Activated CD4-positive, alpha-beta T cell treated with anti-CD3 and anti-CD28 coated beads, Interleukin-2, Interleukin-4, amounts not matched to agents 100 ng/mL and 50 ng/mL, durations not matched to agents 16 hours and 8 hours (primary cell): ENCODE measurements around the gene ATP2A2.
"Not testable (repeated sequence)": the region's sequence is repeated elsewhere in the genome, so short reads cannot be mapped to it uniquely, and the experiment has no call there.

Experiments used
- DNase-seq: peaks from one replicate; pipeline ENCODE4 v3.0.0-alpha.2; 2020; ENCODE audit warnings: low spot score

Gene ATP2A2

DNA sequence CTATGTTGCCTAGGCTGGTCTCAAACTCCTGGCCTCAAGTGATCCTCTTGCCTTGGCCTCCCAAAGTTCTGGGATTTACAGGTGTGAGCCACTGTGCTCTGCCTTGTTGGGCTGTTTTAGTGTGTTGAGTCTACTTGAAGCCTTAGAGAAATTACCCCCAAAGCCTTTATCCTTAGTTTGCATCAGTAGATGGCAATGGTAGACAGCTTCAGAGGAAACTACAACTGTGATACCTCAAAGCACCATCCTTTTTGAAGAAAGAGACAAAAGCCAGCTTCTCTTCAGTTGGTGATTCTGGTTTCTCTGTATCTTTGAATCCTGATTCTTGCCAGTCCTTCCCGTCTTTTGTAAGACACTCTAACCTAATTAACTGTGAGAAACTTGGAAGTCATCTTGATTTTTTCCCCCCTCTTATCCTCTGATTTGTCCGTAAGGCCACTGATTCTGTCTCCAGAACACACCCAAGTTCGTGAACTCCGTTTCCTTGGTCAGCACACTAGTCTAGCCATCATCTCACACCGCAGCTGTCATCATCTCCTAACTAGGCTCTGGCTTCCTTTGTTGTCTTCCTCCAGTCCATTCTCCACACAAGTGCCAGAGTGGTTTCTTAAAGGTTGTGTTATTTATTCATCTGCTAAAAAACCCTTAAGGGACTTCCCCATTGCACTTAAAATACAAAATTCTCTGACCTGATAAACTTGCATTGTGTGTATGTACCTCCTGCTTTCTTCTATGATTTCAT lies 20.2 kb downstream of the ATP2A2 start:
- DNase-seq, result no peak

GRCh38 chr12:110304061-110304551 lies 23.1 kb downstream of the ATP2A2 start:
- DNase-seq, result no peak

DNA sequence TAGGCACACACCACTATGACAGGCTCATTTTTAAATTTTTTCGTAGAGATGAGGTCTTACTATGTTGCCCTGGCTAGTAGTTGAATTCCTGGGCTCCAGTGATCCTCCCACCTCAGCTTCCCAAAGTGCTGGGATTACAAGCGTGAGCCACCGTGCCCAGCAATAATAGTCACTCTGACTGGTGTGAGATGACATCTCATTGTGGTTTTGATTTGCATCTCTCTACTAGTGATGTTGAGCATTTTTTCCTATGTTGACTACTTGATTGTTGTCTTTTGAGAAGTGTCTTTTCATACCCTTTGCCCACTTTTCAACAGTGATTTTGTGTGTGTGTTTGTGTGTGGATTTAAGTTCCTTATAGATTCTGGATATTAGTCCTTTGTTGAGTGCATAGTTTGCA lies 26.3 kb downstream of the ATP2A2 start:
- peak; percentile 39 for DNase-seq

- DNase-seq, result no peak
Observed at GRCh38 chr12:110310763-110311162, 29.7 kb downstream of the ATP2A2 start.

DNA sequence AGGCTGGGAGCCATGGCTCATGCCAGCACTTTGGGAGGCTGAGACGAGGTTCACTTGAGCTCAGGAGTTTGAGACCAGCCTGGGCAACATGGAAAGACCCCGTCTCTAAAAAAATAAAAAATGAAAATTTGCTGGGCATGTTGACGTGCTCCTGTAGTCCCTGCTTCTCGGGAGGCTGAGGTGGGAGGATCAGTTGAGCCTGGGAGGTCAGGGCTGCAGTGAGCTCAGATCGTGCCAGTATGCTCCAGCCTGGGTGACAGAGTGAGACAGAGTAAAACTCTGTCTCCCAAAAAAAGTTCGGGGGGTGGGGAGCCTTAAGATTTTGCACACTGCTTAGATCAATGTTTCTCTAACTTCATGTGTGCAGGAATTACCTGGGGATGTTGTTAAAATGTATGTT lies 30.9 kb downstream of the ATP2A2 start:
- no peak for DNase-seq

GRCh38 chr12:110312581-110313360 lies 31.7 kb downstream of the ATP2A2 start:
- DNase-seq, result peak; percentile 62

- DNase-seq, result peak; percentile 68
Observed at GRCh38 chr12:110314308-110314707, 33.3 kb downstream of the ATP2A2 start.

DNA sequence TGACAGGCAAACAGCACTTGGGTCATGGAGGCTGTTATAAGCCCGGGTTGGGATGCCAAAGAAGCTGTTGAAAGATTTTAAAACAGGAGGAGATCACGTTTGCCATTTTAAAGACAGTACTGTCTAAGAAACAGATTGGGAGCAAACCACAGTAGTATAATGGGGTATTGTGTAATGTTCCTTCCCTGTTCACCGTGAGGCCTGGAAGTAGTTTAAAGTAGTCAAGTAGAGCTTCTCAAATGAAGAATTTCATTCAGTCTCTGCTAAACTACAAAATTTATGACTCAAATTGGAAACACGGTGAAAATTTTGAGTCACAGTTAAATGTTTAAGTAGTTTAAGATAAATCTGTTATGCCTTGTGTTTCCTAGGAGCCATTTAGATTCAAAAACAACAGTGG lies 35.8 kb downstream of the ATP2A2 start:
- DNase-seq, result peak; percentile 72

- DNase-seq, result no peak
Observed at GRCh38 chr12:110317911-110318310, 36.9 kb downstream of the ATP2A2 start.

DNA sequence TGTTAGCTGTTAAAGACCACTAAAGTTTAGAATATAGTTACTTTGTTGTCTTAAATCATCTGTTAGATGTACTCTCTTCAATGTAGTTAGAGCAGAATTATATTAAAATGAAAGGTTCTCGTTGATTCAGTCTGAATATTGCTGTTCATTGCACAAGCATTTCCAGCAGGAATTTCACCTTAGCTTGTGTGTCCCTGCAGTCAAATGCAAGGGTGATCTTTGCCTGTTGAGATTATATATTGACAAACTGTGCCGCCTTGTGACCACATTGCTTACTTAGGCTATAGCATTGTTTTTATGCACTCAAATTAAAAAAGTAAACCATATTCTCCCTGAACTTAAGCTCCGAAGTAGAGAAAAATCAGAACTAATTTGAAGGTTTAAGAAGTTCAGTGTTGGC lies 39.5 kb downstream of the ATP2A2 start:
- no peak for DNase-seq

- no peak for DNase-seq
Observed at GRCh38 chr12:110329710-110330109, 48.7 kb downstream of the ATP2A2 start.

- DNase-seq, result no peak
Observed at GRCh38 chr12:110330124-110330523, 49.1 kb downstream of the ATP2A2 start.

GRCh38 chr12:110330544-110330943 lies 49.5 kb downstream of the ATP2A2 start:
- no peak for DNase-seq

GRCh38 chr12:110333201-110333600 lies 52.2 kb downstream of the ATP2A2 start:
- DNase-seq, result no peak

DNA sequence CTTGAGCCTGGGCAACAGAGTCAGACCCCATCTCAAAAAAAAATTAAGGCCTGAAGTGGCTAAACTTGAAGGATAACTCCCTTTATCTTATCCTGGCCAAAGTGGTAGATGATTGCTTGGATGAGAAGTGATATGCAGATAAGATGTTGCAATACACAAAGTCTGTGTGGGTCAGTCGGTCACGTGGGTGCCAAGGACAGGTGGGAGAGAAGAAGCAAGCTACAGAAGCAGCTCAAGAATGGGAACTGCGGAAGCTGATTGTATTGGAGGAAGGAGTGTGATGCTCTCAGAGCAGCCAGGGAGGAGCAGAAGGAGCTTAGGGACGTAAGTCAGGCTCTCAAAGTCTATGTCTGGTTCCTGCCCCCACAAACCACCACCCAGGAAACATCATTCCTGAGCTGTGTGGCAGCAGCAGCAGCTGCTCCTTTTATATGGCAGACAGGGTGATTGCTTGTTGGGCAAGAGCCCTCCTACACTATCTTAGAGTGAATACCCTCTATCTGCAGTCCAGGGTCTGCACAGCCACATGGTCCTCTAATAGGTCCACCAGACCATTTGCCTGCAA lies 54.5 kb downstream of the ATP2A2 start:
- DNase-seq, result no peak

- DNase-seq, result no peak
Observed at GRCh38 chr12:110337912-110338710, 57.1 kb downstream of the ATP2A2 start.

GRCh38 chr12:110338754-110339153 lies 57.7 kb downstream of the ATP2A2 start:
- no peak for DNase-seq

DNA sequence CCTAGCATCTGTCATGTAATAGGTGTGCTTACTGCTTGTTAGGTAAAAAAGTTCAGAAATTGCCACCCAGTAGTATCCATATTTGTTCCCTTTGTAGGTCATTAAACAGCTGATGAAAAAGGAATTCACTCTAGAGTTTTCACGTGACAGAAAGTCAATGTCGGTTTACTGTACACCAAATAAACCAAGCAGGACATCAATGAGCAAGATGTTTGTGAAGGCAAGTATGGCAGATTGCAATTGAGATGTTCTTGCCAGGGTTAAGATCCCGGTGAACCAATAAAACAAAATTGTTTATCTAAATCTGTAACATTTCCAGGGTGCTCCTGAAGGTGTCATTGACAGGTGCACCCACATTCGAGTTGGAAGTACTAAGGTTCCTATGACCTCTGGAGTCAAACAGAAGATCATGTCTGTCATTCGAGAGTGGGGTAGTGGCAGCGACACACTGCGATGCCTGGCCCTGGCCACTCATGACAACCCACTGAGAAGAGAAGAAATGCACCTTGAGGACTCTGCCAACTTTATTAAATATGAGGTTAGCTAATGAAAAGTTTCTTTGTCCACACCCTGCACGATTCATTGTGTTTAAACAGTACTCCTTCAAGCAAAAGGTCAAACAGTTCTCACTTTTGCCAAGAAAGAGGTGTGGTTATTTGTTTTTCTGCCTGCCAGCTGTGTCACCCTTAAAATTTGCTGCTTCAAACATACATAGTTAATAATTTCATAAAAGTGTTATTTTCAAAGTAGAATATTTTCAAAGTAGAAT lies 58.3 kb downstream of the ATP2A2 start:
- DNase-seq, result no peak

DNA sequence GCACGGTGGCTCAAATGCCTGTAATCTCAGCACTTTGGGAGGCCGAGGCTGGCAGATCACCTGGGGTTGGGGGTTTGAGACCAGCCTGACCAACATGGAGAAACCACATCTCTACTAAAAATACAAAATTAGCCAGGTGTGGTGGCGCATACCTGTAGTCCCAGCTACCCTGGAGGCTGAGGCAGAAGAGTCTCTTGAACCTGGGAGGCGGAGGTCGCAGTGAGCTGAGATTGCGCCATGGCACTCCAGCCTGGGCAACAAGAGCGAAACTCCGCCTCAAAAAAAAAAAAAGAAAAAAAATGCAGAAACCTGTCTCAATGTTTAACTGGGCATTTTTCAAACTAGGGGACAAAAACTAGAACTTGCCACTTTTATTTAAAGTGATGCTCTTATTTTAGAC lies 59.2 kb downstream of the ATP2A2 start:
- DNase-seq, result not testable (repeated sequence)

GRCh38 chr12:110340706-110341105 lies 59.7 kb downstream of the ATP2A2 start:
- no peak for DNase-seq

- no peak for DNase-seq
Observed at GRCh38 chr12:110342157-110342556, 61.1 kb downstream of the ATP2A2 start.
